KOPT-K1 (cell line): ENCODE measurements around the gene CEPT1.
"Not testable (repeated sequence)": the region's sequence is repeated elsewhere in the genome, so short reads cannot be mapped to it uniquely, and the experiment has no call there.

Source experiments
- H3K27ac ChIP-seq: fragments of 200-600 bp; sonication (generic); 2 replicates; pipeline ENCODE4 v1.5.1; 2016; ENCODE audit warnings: antibody characterized with exemption, mild to moderate bottlenecking, low read depth, low read length; ENCODE audit not compliant: poor library complexity, severe bottlenecking
- H3K36me3 ChIP-seq: fragments of 200-600 bp; sonication (generic); 2 replicates; pipeline ENCODE4 v1.5.1; 2017; ENCODE audit warnings: antibody characterized with exemption, mild to moderate bottlenecking, low read length, moderate library complexity; ENCODE audit not compliant: insufficient read depth
- H3K9me3 ChIP-seq: fragments of 200-600 bp; sonication (generic); 2 replicates; pipeline ENCODE4 v1.5.1; 2017; ENCODE audit warnings: antibody characterized with exemption, low read length, mild to moderate bottlenecking; ENCODE audit not compliant: insufficient read depth, poor library complexity, severe bottlenecking

The CEPT1 gene

DNA sequence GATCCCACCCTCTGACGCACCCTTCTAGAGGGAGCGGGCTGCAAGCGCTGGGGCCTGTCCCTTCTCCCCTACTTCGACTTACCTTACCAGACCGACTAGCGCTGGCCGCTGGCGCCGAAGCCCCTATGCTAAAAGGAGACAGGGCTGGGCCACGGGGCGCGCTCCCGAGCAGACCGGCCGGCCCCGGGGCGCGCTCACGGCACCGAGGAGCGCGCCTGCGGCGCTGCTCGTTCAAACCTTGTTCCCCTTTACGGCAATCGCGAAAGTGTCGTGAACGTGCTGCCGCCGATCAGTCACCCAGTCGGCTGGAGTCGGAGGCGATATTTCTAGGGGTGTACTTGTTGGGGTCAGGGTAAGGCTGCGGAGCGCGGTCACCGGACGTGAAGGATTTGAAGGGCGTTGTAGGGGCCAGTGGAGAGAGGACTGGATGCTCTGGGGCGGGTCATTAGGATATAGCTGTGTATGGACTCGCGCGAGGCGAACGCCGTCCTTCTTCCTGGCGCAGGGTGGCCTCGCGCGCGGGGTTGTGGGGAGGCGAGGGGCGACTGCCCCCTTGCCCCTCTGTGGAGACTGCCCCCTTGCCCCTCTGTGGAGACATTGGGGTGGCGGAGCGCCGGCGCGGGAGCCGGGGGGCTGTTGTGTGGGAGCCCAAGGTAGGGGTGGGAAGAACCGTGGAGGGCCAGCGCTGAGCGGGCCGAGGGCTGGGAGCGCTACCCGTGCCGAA, at the start of gene CEPT1, which contains the start of gene DRAM2:
Gene CEPT1, plus strand, starts transcription at position 268 of the 724 bp plus-strand sequence. CDS start 7,492 bp downstream, outside the sequence.
Gene DRAM2, minus strand, starts transcription at position 138 of the 724 bp plus-strand sequence. CDS start 8,539 bp downstream, outside the sequence.
- H3K9me3 ChIP-seq: no peaks in the 10 kb centered on the region

DNA sequence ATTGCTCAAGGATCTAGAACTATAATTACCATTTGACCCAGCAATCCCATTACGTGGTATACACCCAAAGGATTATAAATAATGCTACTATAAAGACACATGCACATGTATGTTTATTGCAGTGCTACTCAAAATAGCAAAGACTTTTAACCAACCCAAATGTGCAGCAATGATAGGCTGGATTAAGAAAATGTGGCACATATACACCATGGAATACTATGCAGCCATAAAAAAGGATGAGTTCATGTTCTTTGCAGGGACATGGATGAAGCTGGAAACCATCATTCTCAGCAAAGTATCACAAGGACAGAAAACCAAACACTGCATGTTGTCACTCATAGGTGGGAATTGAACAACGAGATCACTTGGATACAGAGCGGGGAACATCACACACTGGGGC, 44.6 kb upstream of the CEPT1 start:
- H3K9me3 ChIP-seq: peaks cover 19% of the 10 kb centered on the region
- H3K36me3 ChIP-seq, H3K27ac ChIP-seq: not testable (repeated sequence)

More for the DNA sequence above, at the start of gene CEPT1, which contains the start of gene DRAM2:
- Histone ChIP-seq H3K36me3 (peaks cover 37% of the 10 kb centered on the region), H3K27ac (peak within 1 kb of the TSS; percentile 89)

DNA sequence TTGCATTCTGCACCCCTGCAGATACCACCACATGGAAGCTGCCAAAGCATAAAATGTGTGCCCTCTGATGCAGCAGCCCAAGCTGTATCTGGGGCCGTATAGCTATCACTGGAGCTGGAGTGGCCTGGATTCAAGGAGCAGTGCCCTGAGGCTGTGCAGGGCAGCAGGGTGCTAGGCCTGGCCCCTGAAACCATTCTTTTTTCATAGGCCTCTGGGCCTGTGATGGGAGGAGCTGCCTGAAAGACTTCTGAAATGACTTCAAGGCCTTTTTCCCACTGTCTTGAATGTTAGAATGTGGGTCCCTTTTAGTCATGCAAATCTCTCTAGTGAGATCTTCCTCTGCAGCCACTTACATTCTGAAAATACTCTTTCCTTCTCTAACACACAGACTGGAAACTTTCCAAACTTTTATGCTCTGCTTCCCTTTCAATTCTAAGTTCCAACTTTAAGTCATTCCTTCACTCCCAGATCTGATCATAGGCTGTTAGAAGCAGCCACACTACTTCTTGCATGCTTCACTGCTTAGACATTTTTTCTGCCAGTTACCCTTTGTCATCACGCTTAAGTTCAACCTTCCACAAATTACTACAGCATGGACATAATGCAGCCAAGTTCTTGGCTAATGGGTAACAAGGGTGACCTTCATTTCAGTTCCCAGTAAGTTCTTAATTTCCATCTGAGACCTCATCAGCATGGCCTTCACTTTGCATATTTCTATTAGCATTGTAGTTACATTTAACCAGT, 42.5 kb upstream of the CEPT1 start:
- no peaks in the 10 kb centered on the region for H3K36me3 ChIP-seq
- H3K9me3 ChIP-seq: peaks cover 39% of the 10 kb centered on the region
- H3K27ac ChIP-seq: no peak overlapping the region

DNA sequence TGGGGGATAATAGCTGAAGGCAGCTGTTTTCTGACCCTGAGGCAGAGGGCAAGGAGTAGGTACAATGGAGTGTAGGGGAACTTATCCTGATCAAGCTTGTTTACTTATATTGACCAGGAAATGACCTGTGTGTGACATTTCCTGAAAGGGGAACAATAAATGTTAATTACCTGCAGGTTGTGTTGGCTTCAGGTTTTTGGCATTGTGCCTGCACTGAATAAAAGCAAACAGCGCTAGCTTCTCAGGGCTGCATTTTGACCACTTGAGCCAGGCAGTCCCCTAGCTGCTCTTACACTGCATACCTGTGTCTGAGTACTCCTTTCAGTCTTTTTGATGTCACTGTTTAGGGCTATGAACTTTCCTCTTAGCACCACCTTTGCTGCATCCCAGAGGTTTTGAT, 40.7 kb upstream of the CEPT1 start:
- Histone ChIP-seq H3K36me3 (no peaks in the 10 kb centered on the region), H3K9me3 (peaks cover 39% of the 10 kb centered on the region), H3K27ac (no peak overlapping the region)

DNA sequence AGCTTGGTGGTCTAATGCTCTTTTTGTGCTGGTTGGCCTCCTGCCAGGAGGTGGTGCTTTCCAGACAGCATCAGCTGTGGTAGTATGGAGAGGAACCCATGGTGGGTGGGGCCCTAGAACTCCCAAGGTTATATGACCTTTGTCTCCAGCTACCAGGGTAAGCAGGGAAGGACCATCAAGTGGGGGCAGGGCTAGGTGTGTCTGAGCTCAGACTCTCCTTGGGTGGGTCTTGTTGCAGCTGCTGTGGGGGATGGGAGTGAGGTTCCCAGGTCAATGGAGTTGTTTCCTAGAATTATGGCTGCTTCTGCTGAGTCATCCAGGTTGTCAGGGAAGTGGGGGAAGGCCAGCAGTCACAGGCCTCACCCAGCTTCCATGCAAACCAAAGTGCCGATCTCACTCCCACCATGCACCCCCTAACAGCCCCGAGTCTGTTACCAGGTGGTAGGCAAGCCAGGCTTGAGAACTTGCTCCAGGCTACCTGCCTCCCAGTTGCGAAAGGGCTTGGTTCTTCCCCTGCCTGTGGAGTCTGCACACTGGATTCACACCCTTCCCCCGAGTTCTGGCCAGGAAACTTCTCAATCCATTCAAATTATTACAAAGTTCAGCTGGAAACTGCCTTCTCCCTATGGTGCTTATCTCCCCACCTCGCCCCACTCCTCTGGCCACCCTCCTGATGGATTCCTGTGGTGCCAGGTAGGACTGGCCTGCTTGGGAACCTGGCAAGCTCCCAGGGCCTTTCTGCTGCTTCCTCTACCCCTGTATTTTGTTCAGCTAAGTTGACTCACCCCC, 38.0 kb upstream of the CEPT1 start:
- no peaks in the 10 kb centered on the region for H3K36me3 ChIP-seq
- peaks cover 33% of the 10 kb centered on the region for H3K9me3 ChIP-seq
- H3K27ac ChIP-seq: no peak overlapping the region

DNA sequence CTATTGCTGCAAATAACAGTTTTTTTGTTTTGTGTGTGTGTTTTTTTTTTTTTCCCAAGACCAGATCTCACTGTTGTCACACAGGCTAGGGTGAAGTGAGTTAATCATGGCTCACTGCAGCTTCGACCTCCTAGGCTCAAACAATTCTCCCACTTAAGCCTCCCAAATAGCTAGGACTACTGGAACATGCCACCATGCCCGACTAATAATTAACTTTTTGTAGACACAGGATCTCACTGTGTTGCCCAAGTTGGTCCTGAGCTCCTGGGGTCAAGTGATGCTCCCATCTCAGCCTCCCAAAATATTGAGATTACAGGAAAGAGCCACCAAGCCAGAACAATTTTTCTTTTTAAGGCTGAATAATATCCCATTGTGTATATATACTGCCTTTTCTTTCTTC, 35.0 kb upstream of the CEPT1 start:
- peaks cover 2% of the 10 kb centered on the region; the same call in 1 of the 2 replicates for H3K36me3 ChIP-seq
- peaks cover 44% of the 10 kb centered on the region for H3K9me3 ChIP-seq
- H3K27ac ChIP-seq: no peak overlapping the region

DNA sequence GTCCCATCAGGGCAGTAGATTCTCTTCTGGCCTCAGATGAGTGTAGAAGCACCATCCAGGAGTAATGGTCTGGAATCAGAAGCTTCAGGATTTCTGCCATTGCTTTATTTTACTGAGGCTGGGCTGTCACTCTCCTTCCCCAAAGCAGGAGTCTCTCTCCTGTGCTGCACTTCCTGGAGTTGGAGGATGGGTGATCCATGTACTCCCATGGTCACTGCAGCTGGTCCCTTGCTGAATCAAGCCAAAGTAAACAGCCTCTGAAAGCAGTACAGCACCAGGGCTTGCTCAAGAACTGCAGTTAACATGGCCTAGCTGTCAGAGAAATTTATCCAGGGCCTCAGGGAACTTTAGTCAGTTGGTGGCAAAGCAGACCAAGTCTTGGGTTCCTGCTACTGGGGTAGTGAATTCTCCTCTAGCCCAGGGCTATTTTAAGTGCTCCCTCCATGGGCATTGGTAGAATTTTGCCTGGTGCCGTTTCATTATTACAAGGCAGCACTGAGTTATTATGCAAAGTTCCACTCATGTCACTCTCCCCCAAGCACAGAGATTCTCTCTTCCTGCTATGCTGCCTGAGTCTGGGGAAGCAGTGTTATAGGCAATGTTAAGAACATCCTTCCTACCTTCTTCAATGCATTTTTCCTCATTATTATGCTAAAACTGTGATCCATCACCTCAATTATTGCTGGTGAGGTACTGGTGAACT, 29.7 kb upstream of the CEPT1 start:
- Histone ChIP-seq H3K27ac (no peak overlapping the region), H3K9me3 (peaks cover 23% of the 10 kb centered on the region), H3K36me3 (peaks cover 31% of the 10 kb centered on the region)

DNA sequence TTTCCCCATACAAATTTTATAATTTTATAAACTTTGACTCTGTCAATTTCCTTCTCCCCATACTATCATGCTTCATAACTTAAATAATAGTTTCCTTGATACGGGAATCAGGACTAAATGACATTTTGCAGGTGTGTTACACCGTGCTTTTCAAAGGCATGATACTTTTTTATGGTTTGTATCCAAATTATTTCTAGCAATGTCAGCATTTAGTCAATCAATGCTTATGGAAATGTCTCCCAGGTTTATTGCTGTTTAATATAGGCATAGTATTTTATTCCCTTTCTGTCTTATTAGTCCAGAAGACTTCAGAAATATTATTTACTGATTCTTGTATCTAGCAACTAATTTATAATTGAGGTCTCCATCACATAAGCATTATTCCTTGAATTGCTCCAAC, 23.5 kb upstream of the CEPT1 start:
- Histone ChIP-seq H3K9me3 (no peaks in the 10 kb centered on the region), H3K27ac (no peak overlapping the region), H3K36me3 (peaks cover 72% of the 10 kb centered on the region)

DNA sequence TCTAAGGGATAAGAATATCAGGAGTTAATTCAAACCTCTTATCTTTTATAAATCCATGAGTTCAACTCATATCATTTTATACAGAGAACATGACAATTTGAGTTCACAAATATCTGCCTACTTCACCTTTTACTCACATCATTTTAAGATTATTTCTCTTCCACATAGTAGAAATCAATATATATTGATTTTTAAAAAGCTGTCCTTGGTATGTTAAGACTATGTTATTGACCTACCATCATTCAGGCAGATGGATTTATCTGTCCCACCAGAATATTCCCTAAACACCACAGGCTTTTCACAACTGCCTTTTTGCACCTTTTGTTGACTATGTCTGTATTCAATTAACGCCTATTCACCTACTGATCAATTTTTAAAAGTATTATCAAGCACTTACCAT, 13.7 kb upstream of the CEPT1 start:
- no peak overlapping the region for H3K27ac ChIP-seq
- H3K36me3 ChIP-seq: peaks cover 96% of the 10 kb centered on the region
- H3K9me3 ChIP-seq: no peaks in the 10 kb centered on the region

DNA sequence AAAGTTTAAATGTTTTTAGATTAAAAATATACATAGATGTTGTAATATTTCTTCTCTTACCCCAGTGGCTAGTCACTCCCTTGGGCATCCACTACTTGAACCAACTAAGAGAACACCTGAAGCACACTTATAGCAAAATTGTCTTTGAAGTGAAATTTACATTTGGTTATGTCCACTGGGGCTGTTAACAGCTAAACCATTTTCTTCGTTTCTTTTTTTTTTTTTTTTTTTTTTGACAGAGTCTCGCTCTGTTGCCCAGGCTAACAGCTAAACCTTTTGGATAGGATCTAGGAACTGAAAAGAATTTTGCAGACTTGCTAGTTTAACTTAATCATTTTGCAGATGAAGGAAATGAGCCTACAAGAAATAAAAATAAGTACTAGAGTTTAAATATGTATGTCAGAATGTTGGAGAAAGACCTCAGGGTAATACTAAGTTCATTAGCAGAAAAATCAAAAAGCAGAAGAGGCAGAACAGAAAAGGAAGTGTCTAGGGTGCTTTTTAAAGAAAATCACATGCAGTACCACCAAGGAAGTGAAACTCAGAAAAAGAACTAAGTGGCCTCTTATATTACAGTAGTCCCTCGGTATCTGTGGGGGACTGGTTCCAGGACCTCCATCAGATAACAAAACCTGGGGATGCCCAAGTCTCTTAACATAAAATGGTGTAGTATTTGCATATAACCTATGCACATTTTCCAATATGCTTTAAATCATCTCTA, 11.9 kb upstream of the CEPT1 start:
- Histone ChIP-seq H3K27ac (no peak overlapping the region), H3K36me3 (peaks cover 96% of the 10 kb centered on the region), H3K9me3 (no peaks in the 10 kb centered on the region)

DNA sequence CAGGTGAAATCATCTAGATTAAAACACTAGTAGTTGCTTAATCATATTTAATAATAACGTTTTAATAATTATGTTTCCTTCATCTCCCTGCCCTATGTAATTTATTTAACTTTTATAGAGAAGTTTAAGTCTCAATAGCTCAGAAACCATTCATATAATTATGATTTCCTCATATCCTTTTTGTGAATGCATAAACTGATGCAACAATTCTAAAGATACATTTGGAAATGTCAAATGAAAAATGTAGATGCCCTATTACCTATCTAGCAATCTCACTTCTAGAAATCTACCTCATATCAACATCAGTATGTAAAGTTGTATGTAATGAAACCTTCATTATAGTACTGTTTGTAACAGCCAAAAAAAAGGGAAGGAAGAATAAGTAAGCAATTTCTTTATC, 10.6 kb upstream of the CEPT1 start:
- no peaks in the 10 kb centered on the region for H3K9me3 ChIP-seq
- H3K36me3 ChIP-seq: peaks cover 88% of the 10 kb centered on the region
- no peak overlapping the region for H3K27ac ChIP-seq

DNA sequence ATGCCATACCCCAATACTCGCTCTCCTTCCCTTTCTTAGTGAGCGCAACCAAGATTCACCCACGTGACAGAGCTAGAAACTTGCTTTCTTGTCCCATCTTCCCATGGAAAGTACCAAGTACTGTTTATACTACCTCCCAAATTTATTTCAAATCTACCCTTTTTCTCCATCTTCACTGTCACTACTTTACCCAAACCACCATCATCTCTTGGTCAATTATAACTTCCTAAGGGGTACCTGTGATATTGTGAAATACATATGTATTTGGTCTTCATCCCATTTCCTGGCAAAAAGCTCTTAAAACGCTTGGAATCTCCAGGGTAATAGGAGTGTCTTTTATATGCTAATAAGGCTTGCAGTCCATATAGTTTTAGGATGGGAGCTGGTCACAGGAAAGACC, 8.3 kb upstream of the CEPT1 start:
- H3K9me3 ChIP-seq: no peaks in the 10 kb centered on the region

DNA sequence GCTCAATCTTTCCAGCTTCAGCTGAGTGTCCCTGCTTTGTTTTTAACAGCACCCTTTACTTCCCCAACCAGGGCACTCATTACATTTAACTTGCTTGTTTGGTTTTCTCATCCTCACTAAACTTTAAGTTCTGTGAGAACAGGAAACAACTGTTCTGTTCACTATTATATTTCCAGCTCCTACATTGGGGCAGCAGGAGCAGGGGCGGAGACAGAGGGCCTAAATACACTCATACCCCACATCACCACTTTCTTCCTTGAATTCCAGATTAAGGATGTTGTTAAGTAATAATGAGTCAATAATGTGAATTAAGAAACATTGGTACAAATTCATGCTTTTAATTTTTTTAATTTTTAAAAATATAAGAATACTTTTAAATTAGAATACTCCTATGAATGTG, 6.2 kb upstream of the CEPT1 start:
- H3K9me3 ChIP-seq: no peaks in the 10 kb centered on the region
- H3K36me3 ChIP-seq: peaks cover 80% of the 10 kb centered on the region
- no peak overlapping the region for H3K27ac ChIP-seq

More for the DNA sequence above, 8.3 kb upstream of the CEPT1 start:
- Histone ChIP-seq H3K27ac (no peak overlapping the region), H3K36me3 (peaks cover 85% of the 10 kb centered on the region)

DNA sequence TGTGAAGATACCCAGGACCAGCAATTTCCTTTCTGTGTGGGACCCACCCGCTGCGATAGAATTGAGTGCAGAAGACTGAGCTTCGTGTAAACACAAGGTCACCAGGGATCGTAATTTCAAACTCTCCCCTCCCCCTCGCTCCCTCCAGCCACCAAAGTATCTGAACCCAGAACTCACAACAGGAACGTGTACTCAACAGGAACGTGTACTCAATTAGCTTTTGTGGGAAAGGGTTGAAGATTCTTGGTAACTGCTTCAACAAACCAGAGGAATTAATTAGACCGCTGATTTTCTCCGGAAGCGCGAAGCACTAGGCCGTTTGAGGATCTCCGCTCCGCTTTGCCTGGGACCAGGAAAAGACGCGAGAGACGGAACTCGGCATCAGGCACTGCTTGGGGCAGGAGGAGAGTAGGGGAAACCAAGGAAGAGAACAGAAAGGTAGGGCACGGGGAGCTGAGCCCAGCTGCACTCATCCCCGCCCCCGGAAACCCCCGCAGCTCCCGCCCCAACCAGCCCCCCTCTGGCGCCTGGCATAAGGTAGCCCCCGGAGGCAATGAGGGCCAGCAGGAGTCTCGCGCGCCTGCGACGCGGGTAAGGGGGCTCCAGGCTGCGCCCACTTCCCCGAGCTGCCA, 583 bp upstream of the CEPT1 start:
- H3K27ac ChIP-seq: peak overlapping the region; percentile 89
- no peaks in the 10 kb centered on the region for H3K9me3 ChIP-seq
- peaks cover 41% of the 10 kb centered on the region for H3K36me3 ChIP-seq
